ENCODE results near the gene HIRIP3. TPM values are rescaled to one million over a fixed set of nuclear protein-coding genes. Genes with fewer than 3 reads are reported as not detected.

Gene HIRIP3
- polyA plus RNA-seq, 2 of the 4 experiments (the other 2 are of a cell fraction), result 11.5 to 16.7 TPM

- TF ChIP-seq TFCP2L1 (CRISPR knock-in tag; IDR thresholded peaks at IDR 0.05) (no peak), CEBPB (IDR thresholded peaks at IDR 0.05) (no peak)
- peak overlapping the region in 1 of 2 experiments; percentile 98; a peak in 3 of 6 replicates for H3K27ac ChIP-seq
- H3K9me3 ChIP-seq, result peaks cover 4% of the 10 kb centered on the region; the same call in 1 of the 3 replicates
- 57% methylated on average over 6 of the region's 6 CpGs for WGBS (ENCODE audit: missing lambda C conversion rate)
- ATAC-seq, result no peak
- H3K4me1 ChIP-seq, result peaks cover 19% of the 10 kb centered on the region
- CTCF ChIA-PET, result interaction anchor here (0.6 to 2.0 kb wide), 9 partner anchors 9 to 275 kb away, joined by 3 to 7 read pairs (median 3); partner anchors contain the start of gene TMEM219
- FAIRE-seq, result no peak
- no peak for DNase-seq (ENCODE audit: low read depth in 1 of 2, low spot score in 1 of 2)
- peak overlapping the region; percentile 97 for H3K4me2 ChIP-seq
- peak overlapping the region; percentile 67 for H3K4me3 ChIP-seq
- POLR2A ChIA-PET, result no interaction called here
Measured at GRCh38 chr16:29975811-29976511, 19.5 kb downstream of the HIRIP3 start.

GRCh38 chr16:29975134-29975538, 20.3 kb downstream of the HIRIP3 start:
- no peak for FAIRE-seq
- Histone ChIP-seq H3K4me3 (peak overlapping the region; percentile 67), H3K4me2 (peak overlapping the region; percentile 97), H3K4me1 (peaks cover 19% of the 10 kb centered on the region), H3K9me3 (peaks cover 4% of the 10 kb centered on the region; the same call in 1 of the 3 replicates), H3K27ac (peak overlapping the region; percentile 90 to 98; a peak in 4 of 6 replicates)
- CTCF ChIA-PET, result interaction anchor here (0.6 to 2.0 kb wide), 9 partner anchors 8 to 150 kb away, joined by 3 to 7 read pairs (median 3); partner anchors contain the start of gene TMEM219
- 84% methylated on average over 5 of the region's 5 CpGs for WGBS (ENCODE audit: missing lambda C conversion rate)
- POLR2A ChIA-PET, result no interaction called here
- TF ChIP-seq POLR2AphosphoS2 (conservative IDR thresholded peaks at IDR 0.05; ENCODE audit: low read length) (no peak), ESRRA (IDR thresholded peaks at IDR 0.05; ENCODE audit: borderline replicate concordance, low read length) (peak; percentile 100), KDM1A (IDR thresholded peaks at IDR 0.05; ENCODE audit: low read depth) (peak; percentile 55; the same call in 1 of the 2 replicates)
- DNase-seq (ENCODE audit: low read depth in 1 of 2, low spot score in 1 of 2), result no peak
- no peak for ATAC-seq

- 6% methylated on average over 21 of the region's 31 CpGs for WGBS (ENCODE audit: missing lambda C conversion rate)
- DNase-seq (ENCODE audit: low read depth in 1 of 2, low spot score in 1 of 2) (peak in 1 of 2 experiments; percentile 27), FAIRE-seq (no peak), ATAC-seq (peak in 1 of 2 experiments; percentile 3; a peak in 3 of 6 replicates)
- Histone ChIP-seq H3K4me2 (peak overlapping the region; percentile 97), H3K27ac (peak overlapping the region; percentile 90 to 98), H3K4me3 (peak overlapping the region; percentile 67), H3K4me1 (peaks cover 19% of the 10 kb centered on the region), H3K9me3 (peaks cover 4% of the 10 kb centered on the region; the same call in 1 of the 3 replicates)
- POLR2A ChIA-PET, result interaction anchor here (1.4 to 1.9 kb wide), 2 partner anchors 73 to 75 kb away, joined by 3 to 12 read pairs; partner anchors contain the start of genes ASPHD1 and SEZ6L2
- TF ChIP-seq HOXA7 (CRISPR knock-in tag; IDR thresholded peaks at IDR 0.05), result no peak
- TF ChIP-seq, protein P1, sequence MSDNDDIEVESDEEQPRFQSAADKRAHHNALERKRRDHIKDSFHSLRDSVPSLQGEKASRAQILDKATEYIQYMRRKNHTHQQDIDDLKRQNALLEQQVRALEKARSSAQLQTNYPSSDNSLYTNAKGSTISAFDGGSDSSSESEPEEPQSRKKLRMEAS (IDR thresholded peaks at IDR 0.05), result no peak
- no peak for TF ChIP-seq FOSB (CRISPR knock-in tag; IDR thresholded peaks at IDR 0.05)
- TF ChIP-seq NFE2L2 (conservative IDR thresholded peaks at IDR 0.05; ENCODE audit: low read length), result no peak
- no peak for TF ChIP-seq NR3C1 (IDR thresholded peaks at IDR 0.05)
- no peak for TF ChIP-seq SMC3 (IDR thresholded peaks at IDR 0.05)
- no peak for TF ChIP-seq ZNF302 (CRISPR knock-in tag; IDR thresholded peaks at IDR 0.05)
- no peak for TF ChIP-seq HEYL (CRISPR knock-in tag; IDR thresholded peaks at IDR 0.05)
- TF ChIP-seq HES2 (IDR thresholded peaks at IDR 0.05), result no peak
- no peak for TF ChIP-seq POLR2A (IDR thresholded peaks at IDR 0.05; ENCODE audit: low read length)
- TF ChIP-seq, protein P2, sequence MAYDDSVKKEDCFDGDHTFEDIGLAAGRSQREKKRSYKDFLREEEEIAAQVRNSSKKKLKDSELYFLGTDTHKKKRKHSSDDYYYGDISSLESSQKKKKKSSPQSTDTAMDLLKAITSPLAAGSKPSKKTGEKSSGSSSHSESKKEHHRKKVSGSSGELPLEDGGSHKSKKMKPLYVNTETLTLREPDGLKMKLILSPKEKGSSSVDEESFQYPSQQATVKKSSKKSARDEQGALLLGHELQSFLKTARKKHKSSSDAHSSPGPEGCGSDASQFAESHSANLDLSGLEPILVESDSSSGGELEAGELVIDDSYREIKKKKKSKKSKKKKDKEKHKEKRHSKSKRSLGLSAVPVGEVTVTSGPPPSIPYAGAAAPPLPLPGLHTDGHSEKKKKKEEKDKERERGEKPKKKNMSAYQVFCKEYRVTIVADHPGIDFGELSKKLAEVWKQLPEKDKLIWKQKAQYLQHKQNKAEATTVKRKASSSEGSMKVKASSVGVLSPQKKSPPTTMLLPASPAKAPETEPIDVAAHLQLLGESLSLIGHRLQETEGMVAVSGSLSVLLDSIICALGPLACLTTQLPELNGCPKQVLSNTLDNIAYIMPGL (CRISPR knock-in tag; IDR thresholded peaks at IDR 0.05; ENCODE audit: borderline replicate concordance), result no peak
- no peak for TF ChIP-seq EHF (CRISPR knock-in tag; IDR thresholded peaks at IDR 0.05)
- CTCF ChIA-PET, result interaction anchor here (0.6 to 2.7 kb wide), 11 partner anchors 9 to 126 kb away, joined by 3 to 18 read pairs (median 3); partner anchors contain the start of genes TBX6, TLCD3B and TMEM219
Measured at GRCh38 chr16:29974291-29975133, 20.9 kb downstream of the HIRIP3 start.
